GM12892 (cell line): ENCODE data around the gene AP1B1.

ENCODE experiments used
- POLR2A ChIP-seq: IDR thresholded peaks from 2 replicates; pipeline ENCODE4 v1.6.1; 2011; ENCODE audit warnings: low read depth, low read length, control low read depth
- POLR2AphosphoS5 ChIP-seq: IDR thresholded peaks from 2 replicates; pipeline ENCODE4 v1.6.1; 2011; ENCODE audit warnings: low read depth, low read length, control low read depth

DNA sequence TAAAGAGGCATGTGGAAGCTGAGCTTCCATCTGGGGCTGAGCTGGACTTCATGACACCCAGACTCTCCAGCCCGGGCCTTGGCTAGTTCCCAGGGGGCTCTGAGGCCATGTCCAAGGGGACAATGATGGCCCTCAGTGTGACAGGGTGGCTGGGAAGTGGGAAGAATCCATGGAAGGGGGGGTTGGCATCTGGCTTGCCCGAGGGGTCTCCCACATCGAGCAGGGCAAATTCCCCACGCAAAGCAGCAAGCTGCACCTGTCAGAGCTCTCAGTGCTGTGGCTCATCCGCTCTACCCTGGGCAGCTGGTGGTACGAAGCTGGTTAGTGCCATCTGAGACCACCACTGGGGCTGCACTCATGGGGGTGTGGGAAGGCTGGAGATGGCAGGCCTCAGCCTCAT is 9.4 kb upstream of the AP1B1 start:
- TF ChIP-seq POLR2AphosphoS5 = no peak
- TF ChIP-seq POLR2A = no peak
